D341Med (cell line): ENCODE measurements around the gene OTUB1.
"Not testable (repeated sequence)": the region's sequence is repeated elsewhere in the genome, so short reads cannot be mapped to it uniquely, and the experiment has no call there.

Source experiments
- DNase-seq: peaks from one replicate; pipeline ENCODE4 v3.0.0; 2012; ENCODE audit warnings: low spot score

Gene OTUB1

DNA sequence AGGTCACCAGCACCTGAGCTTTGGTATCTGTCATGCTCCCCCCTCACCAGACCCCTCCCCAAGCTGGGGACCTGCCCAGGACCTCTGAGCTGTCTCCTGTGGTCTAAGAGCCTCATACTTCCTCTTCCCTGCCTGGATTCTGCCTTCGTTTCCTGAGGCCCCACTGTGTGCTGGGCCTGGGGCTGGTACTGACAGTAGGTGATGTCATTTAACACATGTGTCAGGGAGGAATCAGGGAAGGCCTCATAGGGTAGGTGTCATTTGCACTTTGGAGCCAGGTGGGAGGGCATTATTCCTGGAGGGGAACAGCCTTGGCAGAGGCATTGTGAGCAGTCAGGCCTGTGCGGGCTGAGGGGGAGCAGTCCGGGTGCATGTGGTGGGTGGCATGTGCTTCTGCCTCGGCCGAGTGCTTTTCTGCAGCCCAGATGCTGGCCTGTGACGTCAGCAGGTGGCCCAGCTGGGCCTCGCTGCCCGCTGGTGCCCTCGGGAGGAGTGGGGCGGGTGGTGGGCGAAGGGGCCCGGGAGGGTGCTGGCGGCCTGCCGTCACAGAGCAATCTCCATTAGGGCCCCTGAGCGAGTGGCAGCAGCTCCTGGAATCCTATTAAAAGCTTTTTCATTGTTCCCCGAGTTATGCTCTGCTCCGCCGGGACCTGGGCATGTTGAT lies 58.6 kb downstream of the OTUB1 start:
- peak; percentile 84 for DNase-seq

DNA sequence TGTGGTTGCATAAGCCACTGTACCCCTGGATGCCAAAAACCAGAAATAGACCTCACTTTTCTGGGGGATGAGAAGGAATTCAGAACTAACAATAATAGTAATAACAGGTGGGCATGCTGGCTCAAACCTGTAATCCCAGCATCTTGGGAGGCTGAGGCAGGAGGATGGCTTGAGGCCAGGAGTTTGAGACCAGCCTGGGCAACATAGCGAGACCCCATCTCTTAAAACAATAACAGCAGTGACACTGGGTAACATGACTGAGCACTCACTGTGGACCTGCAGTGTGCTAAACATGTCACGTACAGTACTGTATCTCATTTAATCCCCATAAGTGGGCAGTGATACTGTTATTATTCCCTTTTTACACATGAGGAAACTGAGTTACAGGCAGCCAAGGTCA lies 59.5 kb downstream of the OTUB1 start:
- no peak for DNase-seq

DNA sequence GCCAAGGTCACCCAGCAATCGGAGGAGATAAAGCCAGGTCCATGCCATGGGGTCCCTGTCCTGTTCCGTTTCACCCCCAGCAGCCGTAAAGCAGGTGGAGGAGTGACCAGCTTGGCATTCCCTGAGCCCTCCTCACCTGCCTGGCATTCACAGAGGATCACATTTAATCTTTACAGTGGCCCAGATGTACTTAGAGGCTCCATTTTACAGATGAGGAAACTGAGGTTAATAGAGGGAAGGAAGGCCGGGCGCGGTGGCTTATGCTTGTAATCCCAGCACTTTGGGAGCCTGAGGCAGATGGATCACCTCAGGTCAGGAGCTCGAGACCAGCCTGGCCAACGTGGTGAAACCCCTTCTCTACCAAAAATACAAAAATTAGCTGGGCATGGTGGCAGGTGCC lies 61.1 kb downstream of the OTUB1 start:
- not testable (repeated sequence) for DNase-seq
